ENCODE data around the gene FXR1. TPM values are rescaled to one million over a fixed set of nuclear protein-coding genes. Genes with fewer than 3 reads are reported as not detected.
"Not testable (repeated sequence)": the region's sequence is repeated elsewhere in the genome, so short reads cannot be mapped to it uniquely, and the experiment has no call there.

The FXR1 gene
- total RNA-seq, 4 donors from 2014 or later: 547 to 578 (median 571) TPM

- DNase-seq (no peak), ATAC-seq (no peak)
- H3K9me3 ChIP-seq: no peaks in the 10 kb centered on the region
- no peak overlapping the region for H3K4me3 ChIP-seq
- peaks cover 0 to 21% of the 10 kb centered on the region in 2 donors for H3K36me3 ChIP-seq
- no peaks in the 10 kb centered on the region for H3K27me3 ChIP-seq
- peaks cover 33 to 43% of the 10 kb centered on the region in 2 donors for H3K4me1 ChIP-seq
- in situ Hi-C loops (cut with MboI; ENCODE audit: low sequenced_read_pairs in 4 of 4) (no loop called here), intact Hi-C loops (cut with DNase I; ENCODE audit: low total_unique reads) (loop anchor here (5.0 kb wide), 1 partner anchor 385 kb away; the partner anchor contains the start of gene TTC14)
- no peak for TF ChIP-seq CTCF (IDR thresholded peaks at IDR 0.05 in 4 of 5, conservative IDR thresholded peaks at IDR 0.05 in 1 of 5)
- no peak for TF ChIP-seq POLR2A (IDR thresholded peaks at IDR 0.05)
- H3K27ac ChIP-seq: peak overlapping the region; percentile 34 to 93 (median 62)
These were observed 74.9 kb downstream of the FXR1 start for GRCh38 chr3:180987344-180987743.

DNA sequence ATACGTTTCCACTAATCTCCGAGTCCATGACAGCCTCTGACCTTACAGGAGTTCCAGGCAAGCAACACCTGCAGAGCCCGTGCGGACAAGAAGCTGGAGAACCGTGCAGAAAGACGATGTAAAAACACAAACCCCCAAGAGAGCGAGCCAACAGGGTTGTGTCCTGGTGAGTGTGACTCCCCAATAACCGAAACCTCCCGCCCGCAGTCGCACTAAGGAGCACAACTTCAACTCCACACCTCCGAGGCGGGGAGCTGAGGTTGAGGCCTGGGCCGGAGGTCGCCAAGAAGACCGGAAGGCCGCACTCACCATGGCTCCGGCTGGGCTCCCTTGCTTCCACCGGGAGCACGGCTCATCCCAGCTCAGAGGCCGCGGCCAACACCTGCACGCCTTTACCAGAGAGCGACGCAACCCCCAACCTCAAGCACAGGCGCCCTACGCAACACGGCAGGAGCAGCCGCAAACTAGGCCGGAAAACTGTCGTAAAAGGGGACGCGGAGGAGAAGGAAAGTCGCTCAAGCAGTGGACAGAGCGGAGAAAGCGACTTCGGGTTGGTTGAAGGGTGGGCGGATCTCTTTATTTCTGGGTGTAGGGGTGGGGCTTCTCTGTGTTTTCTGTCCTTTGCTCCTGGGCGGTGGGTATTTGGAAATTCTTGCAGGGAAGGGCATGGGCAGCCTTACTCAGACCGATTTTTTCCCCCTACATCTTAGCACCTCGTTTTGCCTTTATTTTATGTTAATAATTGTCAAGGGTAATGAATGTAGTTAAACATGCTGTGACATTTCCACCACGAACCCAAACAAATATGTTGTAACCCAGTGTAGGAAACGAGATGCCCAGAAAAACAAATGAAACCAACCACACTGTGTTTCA, 77.1 kb downstream of the FXR1 start, which contains the start of gene DNAJC19:
Gene DNAJC19, minus strand, starts transcription at position 446 of the 873 bp plus-strand sequence. Its CDS starts 134 bp downstream, at position 312.
- intact Hi-C loops (cut with DNase I; ENCODE audit: low total_unique reads): loop anchor here (1.0 to 5.0 kb wide), 4 partner anchors 77 to 387 kb away; partner anchors contain the start of genes FXR1 and TTC14
- no peaks in the 10 kb centered on the region for H3K9me3 ChIP-seq
- ATAC-seq (peak; percentile 94 to 98), DNase-seq (peak; percentile 97)
- TF ChIP-seq POLR2A (IDR thresholded peaks at IDR 0.05) (peak; percentile 81 to 83), CTCF (IDR thresholded peaks at IDR 0.05 in 4 of 5, conservative IDR thresholded peaks at IDR 0.05 in 1 of 5) (no peak)
- in situ Hi-C loops (cut with MboI; ENCODE audit: low sequenced_read_pairs in 4 of 4): no loop called here
- peak within 1 kb of the TSS; percentile 74 to 94 (median 84) for H3K4me3 ChIP-seq
- H3K27ac ChIP-seq: peak within 1 kb of the TSS; percentile 91 to 97 (median 92)
- H3K36me3 ChIP-seq: peaks cover 0 to 14% of the 10 kb centered on the region in 2 donors
- no peaks in the 10 kb centered on the region for H3K27me3 ChIP-seq
- H3K4me1 ChIP-seq: peaks cover 32 to 33% of the 10 kb centered on the region in 2 donors

- Histone ChIP-seq H3K36me3 (peaks cover 0 to 14% of the 10 kb centered on the region in 2 donors), H3K4me1 (peaks cover 32 to 33% of the 10 kb centered on the region in 2 donors), H3K27me3 (no peaks in the 10 kb centered on the region), H3K27ac (peak overlapping the region; percentile 91 to 97 (median 92)), H3K9me3 (no peaks in the 10 kb centered on the region), H3K4me3 (peak overlapping the region; percentile 74 to 94 (median 84))
- intact Hi-C loops (cut with DNase I; ENCODE audit: low total_unique reads): loop anchor here (2.0 to 5.0 kb wide), 2 partner anchors 122 to 188 kb away; no protein-coding TSS in a partner anchor
- in situ Hi-C loops (cut with MboI; ENCODE audit: low sequenced_read_pairs in 4 of 4): no loop called here
- ATAC-seq (no peak), DNase-seq (no peak)
- no peak for TF ChIP-seq POLR2A (IDR thresholded peaks at IDR 0.05)
- no peak for TF ChIP-seq CTCF (IDR thresholded peaks at IDR 0.05 in 4 of 5, conservative IDR thresholded peaks at IDR 0.05 in 1 of 5)
These were observed 78.0 kb downstream of the FXR1 start for GRCh38 chr3:180990505-180990904.

GRCh38 chr3:180996415-180996932, 84.0 kb downstream of the FXR1 start:
- in situ Hi-C loops (cut with MboI; ENCODE audit: low sequenced_read_pairs in 4 of 4): no loop called here

GRCh38 chr3:181002331-181002730, 89.9 kb downstream of the FXR1 start:
- ATAC-seq; H3K27me3 ChIP-seq; DNase-seq; intact Hi-C loops (cut with DNase I; ENCODE audit: low total_unique reads); H3K27ac ChIP-seq; H3K9me3 ChIP-seq; H3K36me3 ChIP-seq; in situ Hi-C loops (cut with MboI; ENCODE audit: low sequenced_read_pairs in 4 of 4); H3K4me3 ChIP-seq; H3K4me1 ChIP-seq: not testable (repeated sequence)

More at GRCh38 chr3:180996415-180996932, 84.0 kb downstream of the FXR1 start:
- Histone ChIP-seq H3K36me3 (no peaks in the 10 kb centered on the region), H3K9me3 (no peaks in the 10 kb centered on the region), H3K4me3 (no peak overlapping the region), H3K27ac (no peak overlapping the region), H3K4me1 (no peaks in the 10 kb centered on the region), H3K27me3 (no peaks in the 10 kb centered on the region)
- TF ChIP-seq POLR2A (IDR thresholded peaks at IDR 0.05): no peak
- TF ChIP-seq CTCF (IDR thresholded peaks at IDR 0.05 in 4 of 5, conservative IDR thresholded peaks at IDR 0.05 in 1 of 5): no peak
- no peak for DNase-seq
- no peak for ATAC-seq
- intact Hi-C loops (cut with DNase I; ENCODE audit: low total_unique reads): no loop called here

- H3K9me3 ChIP-seq; H3K4me1 ChIP-seq; H3K36me3 ChIP-seq; in situ Hi-C loops (cut with MboI; ENCODE audit: low sequenced_read_pairs in 4 of 4); H3K27ac ChIP-seq; H3K4me3 ChIP-seq; H3K27me3 ChIP-seq; DNase-seq; intact Hi-C loops (cut with DNase I; ENCODE audit: low total_unique reads); ATAC-seq: not testable (repeated sequence)
These were observed 91.0 kb downstream of the FXR1 start for GRCh38 chr3:181003469-181003868.

All from gastrocnemius medialis (tissue), 4 donors.